Activated CD4-positive, alpha-beta T cell treated with anti-CD3 and anti-CD28 coated beads for 1 hour (primary cell): ENCODE results near the gene TLE4.

Experiments used
- DNase-seq: peaks from one replicate; pipeline ENCODE4 v3.0.0-alpha.2; 2020

The TLE4 gene

DNA sequence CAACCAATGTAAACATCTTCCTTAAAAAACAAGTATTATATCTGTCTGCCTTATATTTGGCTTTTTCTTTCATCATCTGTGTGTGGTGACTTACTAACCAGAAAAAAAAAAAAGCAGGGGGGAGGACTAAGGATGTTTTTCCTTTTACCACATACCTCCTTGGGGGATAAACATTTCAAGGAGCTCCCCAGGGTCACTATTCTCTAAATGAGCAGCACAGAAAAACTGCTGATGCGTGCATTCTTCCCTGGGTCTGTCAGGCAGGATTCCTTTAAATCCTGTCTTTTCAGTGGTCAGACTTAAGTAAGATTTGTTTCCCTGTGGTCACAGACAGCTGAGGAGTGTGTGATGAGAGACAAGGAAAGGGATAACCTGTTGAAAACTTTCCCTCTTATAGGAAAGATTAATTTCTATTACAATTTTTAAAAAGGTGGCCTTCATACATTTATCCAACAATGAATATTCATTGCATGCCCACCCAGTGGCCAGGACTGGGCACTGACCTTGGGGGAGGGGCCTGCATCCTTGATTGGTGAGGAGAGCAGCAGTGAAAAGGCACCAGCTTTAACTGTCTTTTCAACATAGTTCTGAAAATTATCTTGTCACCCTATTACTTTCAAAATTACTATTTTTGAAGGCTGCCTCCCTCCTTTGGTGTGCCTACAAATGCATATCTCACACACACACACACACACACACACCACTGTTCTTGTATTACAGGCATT is 123.1 kb downstream of the TLE4 start:
- no peak for DNase-seq

DNA sequence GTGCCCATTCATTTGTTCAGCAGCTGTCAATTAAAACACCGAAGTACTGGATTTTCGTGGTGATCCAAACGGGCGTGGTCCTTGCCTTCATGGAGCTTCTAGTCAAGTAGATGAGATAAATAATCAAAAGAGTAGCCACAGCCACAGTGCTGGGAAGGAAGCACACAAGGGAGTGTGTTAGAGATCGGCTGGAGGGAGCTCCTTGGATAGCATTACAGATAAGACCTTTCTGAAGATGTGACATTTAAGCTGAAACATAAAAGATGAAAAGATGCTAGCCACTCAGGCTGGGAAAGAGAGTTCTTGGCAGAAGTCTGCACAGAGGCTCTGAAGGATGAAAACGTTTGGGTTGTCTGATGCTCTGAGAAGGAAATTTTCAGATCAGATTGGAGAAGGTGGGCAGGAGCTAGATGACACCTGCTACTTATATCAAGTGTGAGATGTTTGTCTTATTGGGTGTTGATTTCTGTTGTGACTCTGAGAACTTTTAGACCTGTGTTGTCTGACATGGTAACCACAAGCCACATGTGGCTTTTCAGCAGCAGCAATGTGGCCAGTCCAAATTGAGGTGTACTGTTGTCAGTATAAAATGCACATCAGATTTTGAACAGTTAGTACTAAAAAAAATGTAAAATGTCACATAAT is 123.9 kb downstream of the TLE4 start:
- DNase-seq = no peak

DNA sequence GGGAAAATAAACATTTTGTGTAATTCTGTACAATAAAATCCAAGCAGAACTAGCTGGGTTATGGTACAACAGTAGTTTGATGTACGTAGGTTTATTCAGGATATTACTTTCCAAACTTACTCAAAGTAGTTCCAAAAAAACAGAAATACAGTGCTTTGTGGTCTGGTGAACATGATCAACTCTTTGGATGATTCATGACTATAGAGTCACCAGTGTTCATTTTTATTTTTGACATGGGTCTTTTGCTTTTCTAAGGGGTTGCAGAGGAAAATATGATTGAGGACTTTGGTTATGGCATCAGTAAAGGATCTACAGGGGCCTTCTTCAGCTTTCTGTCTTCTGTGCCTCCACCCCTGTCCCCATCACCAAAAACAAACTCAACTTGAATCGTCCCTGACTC is 127.2 kb downstream of the TLE4 start:
- no peak for DNase-seq

DNA sequence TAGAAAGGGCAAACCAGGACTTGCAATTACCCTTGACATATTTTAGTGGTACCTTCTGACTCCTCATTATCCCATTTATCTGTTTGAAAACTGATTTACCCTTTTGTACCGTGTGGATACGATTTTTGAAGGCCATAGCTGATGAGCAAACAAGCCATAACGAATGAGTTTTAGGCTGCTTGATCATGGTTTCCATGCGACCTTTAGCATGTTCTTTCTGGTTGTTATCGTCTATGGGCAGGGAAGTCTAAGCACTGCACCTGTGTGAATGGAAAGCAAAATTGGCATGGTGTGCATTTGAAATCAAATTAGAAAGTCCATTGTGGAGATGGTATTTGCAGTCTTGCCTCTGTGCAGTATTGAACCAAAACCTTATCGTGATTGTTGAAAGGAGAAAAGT is 127.7 kb downstream of the TLE4 start:
- no peak for DNase-seq

DNA sequence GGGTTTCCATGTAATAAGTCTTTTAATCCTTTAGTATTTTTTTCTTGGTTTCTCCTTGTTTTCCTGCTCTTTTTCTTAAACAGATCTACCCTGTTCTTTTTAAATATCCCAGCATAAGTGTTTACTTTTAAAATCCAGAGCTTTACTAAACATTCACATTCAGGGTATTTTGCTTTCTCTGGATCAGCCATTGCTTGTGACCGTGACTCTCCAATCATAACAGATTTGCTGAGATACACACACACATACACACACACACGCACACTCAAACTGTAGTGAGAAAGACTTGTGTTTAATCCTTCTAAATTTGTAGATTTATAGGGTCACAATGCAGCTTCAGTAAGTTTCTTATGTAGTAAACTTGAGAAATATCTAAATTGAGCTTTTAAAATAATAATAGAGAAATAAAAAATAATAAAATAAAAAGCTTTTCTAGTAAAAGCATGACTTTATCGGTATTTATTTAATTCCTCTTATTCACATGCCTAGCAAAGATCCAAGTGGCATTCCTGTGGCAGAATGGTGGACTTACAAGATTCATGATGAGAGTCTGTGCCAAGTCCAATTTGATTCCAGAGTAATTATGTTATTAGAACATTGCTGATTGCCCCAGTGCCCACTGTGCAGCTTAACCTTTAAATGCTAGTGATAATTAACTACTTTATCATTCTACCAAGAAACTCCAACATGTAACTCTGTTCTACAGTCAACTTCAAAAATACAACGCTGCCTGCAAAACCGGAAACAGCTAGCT is 129.0 kb downstream of the TLE4 start:
- no peak for DNase-seq

DNA sequence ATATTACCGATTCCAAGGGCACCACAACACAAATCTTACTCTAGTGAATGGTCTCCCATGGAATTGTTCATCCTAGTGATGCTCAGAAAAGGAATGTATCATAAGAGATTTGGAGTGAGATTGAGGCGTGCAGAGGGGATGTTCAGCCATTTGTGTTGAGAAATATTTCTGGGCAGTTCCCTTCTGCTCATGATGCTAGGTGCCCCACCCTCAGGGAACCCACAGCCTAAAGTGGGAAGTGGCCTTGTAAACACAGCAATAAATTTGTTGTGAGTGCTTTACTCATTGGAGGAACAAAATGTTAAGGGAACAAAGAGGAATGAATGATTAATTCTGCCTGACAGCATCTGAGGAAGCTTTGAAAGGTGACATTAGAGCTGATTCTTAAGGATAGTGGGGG is 129.9 kb downstream of the TLE4 start:
- no peak for DNase-seq

DNA sequence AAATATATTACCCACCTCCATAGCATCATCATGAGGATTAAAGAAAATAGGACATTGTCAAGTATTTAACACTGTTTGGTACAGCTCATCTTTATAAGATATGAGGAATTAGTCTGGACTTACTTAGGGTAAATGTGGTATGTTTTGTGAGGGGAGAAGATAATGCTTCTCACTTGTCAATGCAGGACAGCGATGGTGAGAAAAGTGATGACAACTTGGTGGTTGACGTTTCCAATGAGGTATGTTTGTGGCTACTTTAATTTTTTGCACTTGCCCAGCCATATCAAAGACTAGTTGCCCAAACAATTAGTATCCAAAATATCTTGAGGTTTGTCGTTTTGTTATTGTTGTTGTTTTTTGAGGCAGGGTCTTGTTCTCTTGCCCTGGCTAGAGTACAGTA is 133.9 kb downstream of the TLE4 start:
- DNase-seq = no peak

DNA sequence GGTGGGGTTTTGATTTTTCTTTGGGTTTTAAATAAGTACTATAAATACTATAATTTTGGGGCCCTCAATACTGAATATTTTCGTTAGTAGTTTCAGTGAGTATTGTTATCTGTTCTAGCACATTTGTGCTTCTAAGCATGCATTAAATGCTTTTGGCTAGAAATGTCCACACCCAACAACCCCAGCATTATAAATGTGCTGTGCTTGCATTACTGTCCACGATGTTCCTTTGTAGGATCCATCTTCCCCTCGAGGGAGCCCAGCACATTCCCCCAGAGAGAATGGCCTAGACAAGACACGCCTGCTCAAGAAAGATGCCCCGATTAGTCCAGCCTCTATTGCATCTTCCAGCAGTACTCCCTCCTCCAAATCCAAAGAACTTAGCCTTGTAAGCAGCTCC is 134.7 kb downstream of the TLE4 start:
- no peak for DNase-seq

DNA sequence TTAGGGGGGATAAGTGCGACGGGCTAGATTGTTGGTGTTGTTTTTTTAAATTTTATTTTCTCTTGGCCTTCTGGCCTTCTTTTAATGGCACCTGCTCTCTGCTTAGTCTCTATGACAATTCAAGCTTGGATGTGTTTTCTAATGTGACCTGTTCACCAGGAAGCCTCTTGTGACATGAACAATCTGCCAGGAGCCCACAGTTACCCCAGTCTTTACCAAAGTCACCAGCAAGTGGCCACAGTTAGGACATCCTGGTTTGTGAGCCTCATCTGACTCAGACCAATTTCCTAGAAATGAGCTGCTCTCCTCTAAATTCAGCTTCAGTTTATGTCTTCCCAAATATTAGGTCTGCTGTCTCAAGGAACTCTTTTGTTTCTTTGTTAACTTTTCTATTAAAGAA is 135.8 kb downstream of the TLE4 start:
- DNase-seq = no peak

DNA sequence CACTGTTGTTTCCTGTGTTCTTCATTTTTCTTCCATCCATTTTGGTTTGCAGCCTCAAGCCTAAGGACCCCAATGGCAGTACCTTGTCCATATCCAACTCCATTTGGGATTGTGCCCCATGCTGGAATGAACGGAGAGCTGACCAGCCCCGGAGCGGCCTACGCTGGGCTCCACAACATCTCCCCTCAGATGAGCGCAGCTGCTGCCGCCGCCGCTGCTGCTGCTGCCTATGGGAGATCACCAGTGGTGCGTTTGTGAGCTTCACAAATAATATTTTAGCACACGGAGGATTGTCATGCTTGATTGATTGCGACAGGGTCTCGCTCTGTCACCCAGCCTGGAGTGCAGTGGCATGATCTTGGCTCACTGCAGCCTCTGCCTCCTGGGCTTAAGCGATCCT is 136.8 kb downstream of the TLE4 start:
- no peak for DNase-seq

DNA sequence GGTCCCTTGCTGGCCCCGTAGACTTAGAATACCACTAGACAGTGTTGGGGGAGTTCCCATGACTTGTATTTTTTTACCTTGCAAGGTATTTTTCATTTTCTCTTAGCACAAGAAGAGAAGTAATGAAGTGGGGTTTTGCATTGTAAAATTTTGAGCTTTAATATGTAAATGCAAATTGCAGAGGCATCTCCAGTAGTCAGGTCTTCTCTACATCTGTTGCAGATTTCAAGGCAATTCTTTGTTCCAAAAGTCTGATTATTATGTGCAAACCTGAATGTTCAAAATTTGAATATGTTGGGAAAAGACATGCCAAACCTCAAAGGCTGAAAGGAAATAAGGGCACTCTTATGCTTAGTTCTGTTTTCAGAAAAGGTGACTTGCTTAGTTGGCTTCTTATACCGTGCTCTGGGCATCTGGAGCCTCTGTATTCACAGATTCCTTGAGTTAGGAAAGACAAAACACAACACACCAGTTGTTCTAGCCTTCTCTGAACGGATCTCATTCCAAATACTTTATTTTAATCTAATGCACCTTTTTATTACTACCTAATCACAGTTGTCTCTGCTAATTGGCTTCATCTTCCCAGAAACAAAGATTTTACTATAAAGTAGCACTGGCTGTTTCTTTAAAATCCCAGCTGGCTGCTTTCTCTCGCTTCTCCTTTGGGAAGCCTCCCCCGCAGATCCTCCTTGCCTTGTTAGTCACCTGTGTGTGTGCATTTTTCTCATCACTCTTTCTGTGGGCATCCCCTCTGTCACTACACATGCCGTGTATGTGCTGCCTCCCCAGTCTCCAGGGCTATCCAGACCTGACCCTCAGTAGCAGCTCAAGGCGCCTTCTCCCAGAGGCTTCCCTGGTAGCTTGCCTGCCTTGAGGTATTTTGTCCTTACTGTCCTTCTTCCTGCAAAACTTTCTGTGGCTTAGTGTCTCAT is 138.2 kb downstream of the TLE4 start:
- no peak for DNase-seq

DNA sequence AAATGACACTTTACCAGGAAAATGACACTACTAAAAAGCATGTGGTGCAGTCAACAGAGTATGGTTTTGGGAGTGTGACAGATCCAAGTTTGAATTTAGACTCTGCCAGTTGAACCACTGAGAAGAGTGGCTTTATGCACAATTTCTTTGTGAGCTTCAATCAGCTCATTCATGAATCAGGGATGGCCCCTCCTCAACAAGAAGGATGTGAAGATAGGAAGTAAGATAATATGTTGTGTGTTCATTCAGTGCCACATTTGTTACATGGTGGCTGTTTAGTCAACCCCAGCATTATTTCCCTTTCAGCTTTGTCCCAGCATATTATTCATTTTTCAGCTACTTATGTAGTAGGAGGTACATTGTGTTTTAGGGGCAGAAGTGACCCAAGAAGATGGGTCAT is 140.1 kb downstream of the TLE4 start:
- no peak for DNase-seq

DNA sequence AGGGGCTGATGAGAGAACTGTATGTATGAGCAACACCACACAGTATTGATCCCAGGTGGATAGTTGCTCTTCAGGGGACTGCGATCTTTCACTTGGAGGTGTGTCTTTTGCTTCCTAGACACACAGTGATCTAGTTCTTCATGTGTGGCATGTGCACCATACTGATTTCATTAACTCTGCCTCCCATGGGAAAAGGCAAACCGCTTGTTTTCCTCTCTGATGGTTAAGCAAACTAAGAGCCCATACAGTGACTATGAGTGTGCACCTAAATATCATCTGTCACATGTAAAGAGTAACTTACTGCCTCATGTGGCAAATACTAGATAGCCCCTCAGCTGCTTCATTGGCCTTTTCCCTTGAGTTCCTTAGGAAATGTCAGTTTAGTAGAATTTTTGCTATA is 147.3 kb downstream of the TLE4 start:
- no peak for DNase-seq

DNA sequence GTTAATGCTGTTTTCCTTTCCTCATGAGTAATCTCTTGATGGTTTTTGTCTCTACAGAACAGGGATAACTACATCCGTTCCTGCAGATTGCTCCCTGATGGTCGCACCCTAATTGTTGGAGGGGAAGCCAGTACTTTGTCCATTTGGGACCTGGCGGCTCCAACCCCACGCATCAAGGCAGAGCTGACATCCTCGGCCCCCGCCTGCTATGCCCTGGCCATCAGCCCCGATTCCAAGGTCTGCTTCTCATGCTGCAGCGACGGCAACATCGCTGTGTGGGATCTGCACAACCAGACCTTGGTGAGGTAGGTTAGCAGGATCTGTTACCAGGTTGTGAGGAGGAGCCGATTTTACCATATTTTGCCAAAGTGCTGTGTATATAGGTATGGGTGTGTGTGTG is 148.2 kb downstream of the TLE4 start:
- no peak for DNase-seq

DNA sequence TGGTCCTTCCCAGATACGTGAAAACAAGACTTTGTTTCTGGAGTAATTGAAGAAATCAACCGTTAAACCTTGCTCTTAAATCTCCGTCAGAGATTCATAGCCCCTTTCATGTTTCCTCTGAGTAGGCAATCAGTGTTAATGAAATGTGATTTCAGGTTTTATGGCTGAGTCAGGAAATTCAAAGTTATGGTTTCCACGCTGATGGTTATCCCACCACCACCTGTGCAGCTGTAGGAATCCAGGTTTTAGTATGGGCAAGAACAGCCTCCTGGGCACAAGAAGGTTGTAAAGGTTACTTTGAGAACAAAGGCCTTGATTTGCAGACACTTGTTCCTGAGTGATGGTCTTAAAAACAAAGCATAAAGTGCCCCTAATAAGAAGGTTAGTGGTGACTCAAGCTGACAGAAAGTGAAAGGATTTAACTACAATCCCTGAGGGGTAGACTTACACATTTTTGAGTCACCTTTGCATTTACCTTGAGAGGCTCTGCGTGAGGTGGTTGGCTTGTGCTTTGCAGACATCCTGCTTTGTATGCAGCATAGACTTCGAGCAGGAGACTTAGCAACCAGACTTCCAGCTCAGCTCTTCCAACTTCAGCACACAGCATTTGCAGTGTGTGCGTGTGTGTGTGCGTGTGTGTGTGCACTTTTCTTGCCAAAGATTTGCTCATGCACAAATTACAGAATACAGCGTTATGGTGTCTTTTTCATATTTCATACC is 159.6 kb downstream of the TLE4 start:
- DNase-seq = no peak

DNA sequence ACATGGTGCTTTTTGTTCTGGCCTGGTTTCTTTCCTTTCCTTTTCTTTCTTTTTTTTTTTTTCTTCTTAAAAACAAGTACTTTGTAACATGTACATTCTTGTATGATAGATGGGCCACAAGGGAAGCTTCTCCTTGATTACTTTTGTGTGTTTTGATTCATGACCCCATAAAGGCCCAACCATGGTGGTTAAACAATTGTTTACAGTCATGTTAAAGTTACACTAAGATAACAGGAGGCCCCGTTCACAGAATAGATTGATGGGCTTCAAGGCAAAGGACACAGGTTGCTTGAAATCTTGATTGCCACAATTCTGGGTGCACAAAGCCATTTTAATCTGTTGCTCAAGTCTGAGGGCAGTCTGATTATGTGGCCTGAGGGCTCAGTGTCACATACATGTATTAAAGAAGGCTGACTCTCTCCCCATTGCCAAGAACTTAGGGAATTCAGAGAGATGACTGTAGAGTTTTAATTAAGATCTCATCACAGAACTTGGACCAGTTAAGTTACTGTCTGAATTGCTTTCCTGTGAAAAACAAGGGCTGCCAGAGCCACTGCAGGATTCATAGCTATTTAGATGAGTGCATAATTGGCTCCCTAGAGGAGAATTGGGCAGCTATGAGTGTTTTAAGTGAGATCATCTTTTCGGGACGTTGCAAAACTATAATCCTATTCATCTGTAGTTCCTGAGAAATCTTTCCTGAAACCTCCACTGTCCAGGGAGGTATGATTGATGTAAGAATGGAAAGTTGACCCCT is 163.4 kb downstream of the TLE4 start:
- no peak for DNase-seq

DNA sequence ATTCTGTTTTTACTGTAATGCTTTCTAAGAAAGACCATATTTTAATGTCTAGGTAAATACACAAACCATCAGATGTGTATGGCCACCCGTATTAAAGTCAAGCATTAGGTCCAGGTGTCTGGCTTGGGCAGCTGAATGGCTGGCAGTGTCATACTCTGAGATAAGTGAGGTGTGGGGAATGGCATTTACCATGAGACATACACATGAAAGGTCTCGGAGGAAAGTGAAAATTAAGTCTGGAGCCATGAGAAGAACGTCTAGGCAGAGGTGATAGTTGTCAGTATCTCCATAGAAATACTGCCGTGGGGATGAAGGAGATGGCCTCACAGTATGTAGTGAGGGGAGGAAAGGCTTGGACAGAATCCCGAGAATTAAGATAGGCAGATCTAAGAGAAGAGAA is 164.3 kb downstream of the TLE4 start:
- no peak for DNase-seq

DNA sequence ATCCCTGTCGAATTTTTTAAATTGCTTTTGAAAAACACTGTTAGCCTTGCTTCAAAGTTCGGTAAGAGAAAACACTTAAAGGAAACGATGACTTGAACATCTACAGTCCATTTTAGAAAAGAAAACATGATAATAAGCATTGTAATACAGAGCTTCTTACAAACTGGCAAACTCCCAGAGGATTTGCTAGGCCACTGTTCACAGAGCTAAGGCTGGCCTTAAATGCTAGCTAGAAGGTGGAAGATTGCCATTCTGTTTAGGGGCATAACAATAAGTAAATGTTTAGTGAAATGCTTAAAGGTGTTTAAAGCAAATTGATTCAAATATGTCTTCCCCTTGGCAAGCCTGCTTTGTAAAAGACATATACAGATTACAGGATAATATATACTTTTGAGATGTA is 169.6 kb downstream of the TLE4 start:
- DNase-seq = no peak

DNA sequence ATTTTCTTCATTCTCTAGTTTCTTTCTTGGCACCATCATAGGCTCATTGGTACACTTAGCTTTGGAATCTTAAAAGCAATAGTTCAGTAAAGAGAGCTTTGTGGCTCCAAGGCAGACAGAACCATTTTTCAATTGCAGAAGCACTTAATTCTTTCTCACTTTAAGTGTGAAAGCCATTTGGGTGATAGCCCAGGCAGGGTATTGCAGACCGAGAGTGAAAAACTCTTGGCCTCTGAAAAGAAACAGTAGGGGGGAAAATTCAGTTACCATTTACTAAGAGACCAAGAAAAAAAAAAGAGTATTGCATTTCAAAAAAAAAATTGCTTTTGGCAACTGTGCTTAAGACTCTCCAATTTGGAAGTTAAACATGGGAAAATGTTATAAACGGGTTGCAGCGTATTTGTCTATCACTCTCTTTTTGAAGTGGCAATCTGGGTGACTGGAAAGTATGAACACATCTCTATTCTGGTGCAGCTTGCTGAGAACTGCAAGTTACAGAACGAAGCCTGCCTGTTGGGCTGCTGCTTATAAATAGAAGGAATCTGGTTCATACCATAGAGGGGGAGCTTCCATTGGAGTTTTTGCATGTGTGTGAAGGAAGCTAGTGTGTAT is 170.5 kb downstream of the TLE4 start:
- DNase-seq = no peak

DNA sequence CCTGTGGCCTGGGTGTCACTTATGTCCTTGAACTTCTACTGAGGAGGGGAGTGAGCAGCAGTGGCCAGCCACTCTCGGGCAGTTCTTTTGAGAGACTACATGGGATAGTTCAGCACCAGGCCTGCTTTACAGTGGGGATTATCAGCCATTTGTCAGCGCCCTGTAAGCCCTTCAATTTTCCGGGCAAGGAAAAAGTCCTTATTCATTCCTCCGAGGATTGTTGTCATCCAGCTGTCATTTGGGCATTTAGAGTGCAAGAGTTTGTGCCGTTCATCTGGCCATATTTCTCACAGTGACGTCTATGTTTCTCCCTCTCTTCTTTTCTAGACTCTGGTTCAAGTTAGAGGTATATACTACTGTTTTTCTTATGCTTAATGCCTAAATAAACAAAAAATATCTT is 172.8 kb downstream of the TLE4 start:
- no peak for DNase-seq

DNA sequence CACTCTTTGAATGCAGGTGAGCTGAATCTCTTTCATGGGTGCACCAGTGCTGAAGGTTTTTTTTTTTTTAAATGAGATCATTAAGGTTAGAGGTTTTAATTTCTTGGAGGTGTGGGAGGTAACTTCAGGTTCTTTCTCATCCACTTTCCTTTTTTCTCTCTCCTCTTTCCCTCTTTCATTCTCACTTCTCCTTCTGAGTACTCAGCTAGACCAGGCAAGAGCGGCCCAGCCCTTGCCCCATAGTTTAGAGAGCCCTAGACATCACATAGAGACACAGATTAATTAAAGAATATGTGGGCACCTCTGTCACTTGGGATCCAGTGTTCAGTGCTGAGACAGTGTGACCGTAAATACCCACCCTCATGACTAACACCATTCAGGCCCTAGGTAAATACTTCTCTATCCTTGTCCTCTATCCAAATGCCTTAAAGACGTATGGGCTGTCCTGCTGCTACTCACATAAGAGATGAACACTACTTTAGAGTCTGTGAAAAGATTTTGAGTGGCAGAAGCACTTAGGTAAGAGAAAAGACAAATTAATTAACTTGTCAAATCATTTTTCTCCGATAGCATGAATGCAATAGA is 174.1 kb downstream of the TLE4 start:
- no peak for DNase-seq
